Activated T-helper 2 cell treated with anti-CD3 and anti-CD28 coated beads, Interferon-gamma antibody, Interleukin-2, Interleukin-4, amounts not matched to agents 10 μg/mL and 5 μg/mL and 100 μg/mL, durations not matched to agents 14 hours and 24 hours and 36 hours (primary cell): ENCODE data around the gene PRAF2. TPM values are rescaled to one million over a fixed set of nuclear protein-coding genes. Genes with fewer than 3 reads are reported as not detected.

Experiments used
- DNase-seq: peaks from one replicate; pipeline ENCODE4 v3.0.0; 2021; ENCODE audit warnings: low spot score
- H3K27ac Mint-ChIP-seq: one replicate; pipeline ENCODE4 v1.8.0; 2021; ENCODE audit warnings: mixed read lengths
- H3K27me3 Mint-ChIP-seq: one replicate; pipeline ENCODE4 v1.8.0; 2021; ENCODE audit warnings: low read depth, mixed read lengths
- H3K36me3 Mint-ChIP-seq: one replicate; pipeline ENCODE4 v1.8.0; 2021; ENCODE audit warnings: low read depth, mixed read lengths
- H3K4me1 Mint-ChIP-seq: one replicate; pipeline ENCODE4 v1.8.0; 2021; ENCODE audit warnings: low read depth, mixed read lengths
- H3K4me3 Mint-ChIP-seq: one replicate; pipeline ENCODE4 v1.8.0; 2021; ENCODE audit warnings: low read depth, mild to moderate bottlenecking, moderate library complexity, mixed read lengths
- H3K9me3 Mint-ChIP-seq: one replicate; pipeline ENCODE4 v1.8.0; 2021; ENCODE audit warnings: mixed read lengths
- intact Hi-C: fragments of 100-400 bp; cut with micrococcal nuclease; formaldehyde crosslinking; loops from one replicate; pipeline ENCODE4 v1.15.1; 2023
- total RNA-seq: library from RNA; stranded (reverse); gene quantifications from 2 replicates; pipeline ENCODE4 v1.2.3, GENCODE V29; 2022

The PRAF2 gene
- total RNA-seq, 1 donor from 2014 or later: 14.2 TPM

DNA sequence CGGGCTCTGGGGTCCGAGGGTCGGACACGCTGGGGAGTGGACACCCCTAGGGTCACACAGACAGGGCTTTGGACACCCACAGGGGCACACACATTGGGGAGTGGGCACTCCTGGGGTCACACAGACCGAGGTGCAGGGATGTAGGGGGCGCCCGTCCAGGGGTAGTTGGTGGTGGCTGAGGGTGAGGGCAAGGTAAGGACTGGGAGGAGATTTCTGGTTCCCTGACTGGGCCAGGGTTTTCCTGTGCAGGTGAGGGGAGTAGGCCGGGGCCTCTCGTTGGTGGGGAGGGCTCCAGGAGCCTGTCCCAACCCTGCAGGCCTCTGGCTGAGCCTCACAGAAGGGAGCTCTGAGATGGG lies 27.8 kb upstream of the PRAF2 start:
- intact Hi-C loops: loop anchor here (10.0 kb wide), 1 partner anchor 63 kb away; the partner anchor contains the start of gene MAGIX
- Mint-ChIP-seq H3K27ac (peak overlapping the region; percentile 84), H3K9me3 (no peaks in the 10 kb centered on the region), H3K4me1 (peaks cover 4% of the 10 kb centered on the region), H3K27me3 (no peaks in the 10 kb centered on the region), H3K4me3 (peak overlapping the region; percentile 89), H3K36me3 (peaks cover 2% of the 10 kb centered on the region)
- no peak for DNase-seq

DNA sequence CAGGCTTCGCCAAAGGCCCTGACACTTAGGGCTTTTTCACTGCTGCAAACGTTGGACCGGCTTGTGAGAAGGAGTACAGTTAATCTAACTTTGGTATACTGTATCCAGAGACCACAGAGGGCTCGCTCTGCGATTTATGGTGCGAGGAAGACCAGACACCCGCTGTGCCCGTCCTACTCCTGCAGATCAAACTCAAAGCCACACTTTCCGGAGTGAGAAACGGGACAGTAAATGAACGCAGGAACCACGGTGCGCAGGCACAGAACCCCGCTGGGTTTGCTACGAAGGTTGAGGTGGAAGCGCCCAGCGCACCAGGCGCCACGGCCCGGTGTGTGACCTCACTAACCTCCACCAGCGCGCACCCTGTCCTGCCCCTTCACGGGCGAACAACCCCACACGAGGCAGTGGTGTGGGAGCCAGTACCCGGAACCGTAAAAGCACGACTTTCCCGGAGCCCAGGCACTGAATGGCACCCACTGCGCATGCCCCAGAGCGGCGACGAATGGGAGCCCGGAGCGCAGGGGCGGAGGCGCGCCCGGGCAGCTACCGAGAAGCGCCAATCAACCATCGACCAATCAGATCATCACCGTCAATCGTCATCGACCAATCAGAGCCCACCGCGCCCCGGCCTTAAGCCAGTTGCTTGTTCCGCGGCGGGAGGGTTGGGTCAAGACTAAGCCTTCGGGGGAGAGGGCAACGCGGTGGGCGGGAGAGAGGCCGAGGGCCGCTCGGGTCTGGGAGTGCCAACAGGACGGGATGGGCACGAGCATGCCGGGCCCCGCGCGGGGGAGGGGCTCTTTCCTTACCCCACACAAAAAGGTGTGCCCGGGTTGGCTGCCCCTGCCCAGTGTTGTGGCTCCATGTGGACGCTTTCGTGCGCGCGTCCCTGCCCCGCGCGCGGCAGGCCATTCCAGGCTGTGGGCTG lies 27.2 kb upstream of the PRAF2 start:
- Mint-ChIP-seq H3K4me1 (peaks cover 4% of the 10 kb centered on the region), H3K36me3 (no peaks in the 10 kb centered on the region), H3K27me3 (no peaks in the 10 kb centered on the region), H3K27ac (peak overlapping the region; percentile 84), H3K4me3 (peak overlapping the region; percentile 89), H3K9me3 (no peaks in the 10 kb centered on the region)
- DNase-seq: peak; percentile 87
- intact Hi-C loops: loop anchor here (10.0 kb wide), 1 partner anchor 64 kb away; the partner anchor contains the start of gene MAGIX

DNA sequence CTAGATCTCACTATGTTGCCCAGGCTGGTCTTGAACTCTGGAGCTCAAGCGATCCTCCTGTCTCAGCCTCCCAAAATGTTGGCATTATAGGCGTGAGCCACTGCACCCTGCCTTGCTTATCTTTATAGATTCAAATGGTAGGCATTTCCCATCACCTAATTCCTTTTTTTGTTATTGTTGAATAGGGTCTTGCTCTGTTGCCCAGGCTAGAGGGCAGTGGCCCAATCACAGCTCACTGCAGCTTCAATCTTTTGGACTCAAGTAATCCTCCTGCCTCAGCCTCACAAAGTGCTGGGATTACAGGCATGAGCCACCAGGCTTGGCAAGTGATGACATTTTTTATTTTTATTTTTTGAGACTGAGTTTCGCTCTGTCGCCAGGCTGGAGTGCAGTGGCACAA lies 22.6 kb upstream of the PRAF2 start:
- no peak for DNase-seq
- intact Hi-C loops: no loop called here
- Mint-ChIP-seq H3K27me3 (no peaks in the 10 kb centered on the region), H3K27ac (no peak overlapping the region), H3K4me3 (no peak overlapping the region), H3K36me3 (no peaks in the 10 kb centered on the region), H3K9me3 (no peaks in the 10 kb centered on the region), H3K4me1 (peaks cover under 1% of the 10 kb centered on the region)

DNA sequence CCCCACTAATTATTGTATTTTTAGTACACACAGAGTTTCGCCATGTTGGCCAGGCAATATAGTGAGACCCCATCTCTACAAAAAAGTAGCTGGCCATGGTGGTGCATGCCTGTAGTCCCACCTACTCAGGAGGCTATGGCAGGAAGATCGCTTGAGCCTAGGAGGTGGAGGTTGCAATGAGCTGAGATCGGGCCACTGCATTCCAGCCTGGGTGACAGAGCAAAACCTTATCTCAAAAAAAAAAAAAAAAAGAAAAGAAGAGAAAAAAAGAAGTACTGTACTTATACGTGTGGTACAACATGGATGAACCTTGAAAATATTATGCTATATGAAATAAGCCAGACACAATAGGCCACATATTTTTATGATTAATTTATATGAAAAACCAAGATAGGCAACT lies 15.8 kb upstream of the PRAF2 start:
- no peak for DNase-seq
- no peak overlapping the region for H3K27ac Mint-ChIP-seq
- H3K27me3 Mint-ChIP-seq: no peaks in the 10 kb centered on the region
- H3K4me3 Mint-ChIP-seq: no peak overlapping the region
- H3K36me3 Mint-ChIP-seq: no peaks in the 10 kb centered on the region
- intact Hi-C loops: no loop called here
- H3K4me1 Mint-ChIP-seq: no peaks in the 10 kb centered on the region
- no peaks in the 10 kb centered on the region for H3K9me3 Mint-ChIP-seq

DNA sequence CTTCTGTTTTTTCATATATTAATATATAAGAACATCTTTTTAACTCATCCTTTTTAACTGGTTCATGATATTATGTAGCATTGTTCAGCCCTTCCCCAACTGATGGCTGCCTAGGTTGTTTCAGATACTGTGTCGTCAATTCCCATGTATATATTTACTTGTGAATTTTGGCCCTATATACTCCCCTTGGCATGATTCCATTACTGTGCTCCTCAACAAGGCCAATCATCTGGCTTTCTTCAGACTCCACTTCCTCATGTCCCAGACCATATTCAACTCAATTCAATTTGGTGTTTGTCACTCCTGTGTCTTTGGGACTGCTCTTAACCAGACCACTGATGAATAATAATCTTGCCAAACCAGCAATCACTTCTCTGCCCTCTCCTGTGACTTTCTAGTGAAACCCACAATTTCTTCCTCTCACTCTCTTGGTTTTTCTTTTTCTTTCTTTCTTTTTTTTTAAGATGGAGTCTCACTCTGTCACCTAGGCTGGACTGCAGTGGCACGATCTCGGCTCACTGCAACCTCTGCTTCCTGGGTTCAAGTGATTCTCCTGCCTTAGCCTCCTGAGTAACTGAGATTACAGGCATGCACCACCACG lies 8.6 kb upstream of the PRAF2 start:
- peaks cover 17% of the 10 kb centered on the region for H3K4me1 Mint-ChIP-seq
- no peaks in the 10 kb centered on the region for H3K27me3 Mint-ChIP-seq
- H3K27ac Mint-ChIP-seq: peak overlapping the region; percentile 17
- intact Hi-C loops: no loop called here
- peaks cover 8% of the 10 kb centered on the region for H3K36me3 Mint-ChIP-seq
- H3K4me3 Mint-ChIP-seq: peak overlapping the region; percentile 26
- no peaks in the 10 kb centered on the region for H3K9me3 Mint-ChIP-seq
- no peak for DNase-seq

DNA sequence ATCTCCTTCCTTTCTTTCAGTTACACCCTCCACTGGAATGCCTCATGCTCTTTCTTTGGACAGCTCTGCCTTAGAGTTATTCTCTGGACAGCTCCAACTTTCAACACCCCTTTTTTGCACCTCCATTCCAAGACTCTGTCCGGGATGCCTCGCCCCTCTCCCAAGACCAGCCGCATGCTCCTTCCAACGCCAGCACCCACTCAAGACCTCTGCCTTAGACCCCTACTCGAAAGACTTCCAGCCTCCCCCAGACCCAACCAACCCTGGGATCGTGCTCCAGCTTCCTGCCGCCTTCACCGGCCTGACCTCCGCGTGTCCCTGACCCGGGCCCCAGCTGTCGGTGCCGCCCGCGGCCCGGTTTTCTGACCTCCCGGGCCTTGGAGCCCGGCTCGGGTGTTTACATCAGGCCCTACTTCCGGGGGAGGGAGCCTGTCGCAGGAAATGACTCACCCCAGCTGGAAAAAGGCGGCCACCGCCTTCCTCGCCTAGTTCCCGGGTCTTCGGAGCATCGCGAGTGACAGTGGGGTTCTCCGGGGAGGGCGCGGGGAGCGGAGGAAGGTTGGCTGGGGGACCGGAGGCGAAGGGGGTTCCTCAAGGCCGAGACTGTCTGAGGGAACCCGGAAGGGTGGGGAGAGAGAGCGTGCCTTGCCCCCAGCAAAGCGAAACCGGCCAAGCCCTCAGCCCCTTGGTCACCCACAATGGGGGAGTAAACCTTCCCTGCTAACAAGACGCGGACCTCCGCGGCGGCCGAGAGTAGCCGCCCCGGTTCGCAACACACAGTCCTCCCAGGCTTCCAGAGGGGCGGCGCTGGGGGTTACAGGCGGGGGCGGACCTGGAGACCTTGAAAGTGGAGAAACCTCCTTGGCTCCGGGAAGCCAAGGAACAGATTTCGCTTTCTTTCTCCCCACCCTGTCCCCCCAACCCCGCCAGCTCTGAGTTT lies 6.0 kb upstream of the PRAF2 start, which contains the start of gene WDR45:
Gene WDR45, minus strand, starts transcription at position 399 of the 940 bp plus-strand sequence. CDS start 1,792 bp downstream, outside the sequence.
- peak; percentile 69 for DNase-seq
- peaks cover 17% of the 10 kb centered on the region for H3K4me1 Mint-ChIP-seq
- H3K9me3 Mint-ChIP-seq: no peaks in the 10 kb centered on the region
- peaks cover 12% of the 10 kb centered on the region for H3K36me3 Mint-ChIP-seq
- H3K4me3 Mint-ChIP-seq: peak within 1 kb of the TSS; percentile 96
- intact Hi-C loops: no loop called here
- H3K27ac Mint-ChIP-seq: peak within 1 kb of the TSS; percentile 98
- no peaks in the 10 kb centered on the region for H3K27me3 Mint-ChIP-seq

DNA sequence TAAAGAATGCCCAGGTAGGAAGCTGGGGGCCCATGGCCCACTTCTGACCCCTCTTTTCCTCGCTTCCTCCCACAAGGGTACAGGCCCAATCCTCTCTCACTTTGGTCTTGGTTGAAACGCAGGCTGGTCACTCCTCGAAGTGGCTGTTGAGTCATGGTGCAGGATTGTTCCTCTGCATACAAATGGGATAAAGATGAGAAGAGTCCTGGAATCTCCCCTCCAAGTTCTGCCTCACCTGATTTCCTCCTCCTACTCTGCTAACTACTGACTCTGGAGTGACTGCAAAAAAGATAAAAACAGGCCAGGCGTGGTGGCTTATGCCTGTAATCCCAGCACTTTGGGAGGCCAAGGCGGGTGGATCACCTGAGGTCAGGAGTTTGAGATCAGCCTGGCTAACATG lies 4.1 kb upstream of the PRAF2 start:
- intact Hi-C loops: no loop called here
- Mint-ChIP-seq H3K9me3 (peaks cover 3% of the 10 kb centered on the region), H3K27me3 (no peaks in the 10 kb centered on the region), H3K4me1 (peaks cover 24% of the 10 kb centered on the region), H3K27ac (no peak overlapping the region), H3K36me3 (peaks cover 28% of the 10 kb centered on the region), H3K4me3 (no peak overlapping the region)
- DNase-seq: no peak

DNA sequence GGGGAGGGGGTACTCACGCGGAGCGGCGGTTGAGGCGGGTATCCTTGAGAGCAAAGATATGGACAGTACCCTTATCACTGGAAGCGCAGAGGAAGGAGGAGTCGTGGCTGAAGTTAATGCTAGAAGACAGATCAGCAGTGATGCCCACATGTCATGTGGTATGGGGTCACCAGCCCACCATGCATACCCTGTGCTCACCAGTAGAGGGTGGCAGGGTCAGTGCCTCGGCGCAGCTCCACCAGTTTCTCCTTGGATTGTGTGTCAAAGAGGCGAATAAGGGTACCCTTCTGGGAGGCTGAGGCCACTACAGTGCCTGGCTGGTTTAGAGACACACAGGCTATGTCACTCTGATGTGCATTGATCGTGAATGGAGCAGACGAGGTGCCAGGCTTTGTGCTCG lies 1.5 kb upstream of the PRAF2 start:
- peaks cover 4% of the 10 kb centered on the region for H3K9me3 Mint-ChIP-seq
- H3K27ac Mint-ChIP-seq: no peak overlapping the region
- H3K4me1 Mint-ChIP-seq: peaks cover 25% of the 10 kb centered on the region
- no peak overlapping the region for H3K4me3 Mint-ChIP-seq
- no peaks in the 10 kb centered on the region for H3K27me3 Mint-ChIP-seq
- intact Hi-C loops: loop anchor here (2.0 kb wide), 1 partner anchor 73 kb away; the partner anchor contains the start of gene GRIPAP1
- DNase-seq: no peak
- H3K36me3 Mint-ChIP-seq: peaks cover 40% of the 10 kb centered on the region

DNA sequence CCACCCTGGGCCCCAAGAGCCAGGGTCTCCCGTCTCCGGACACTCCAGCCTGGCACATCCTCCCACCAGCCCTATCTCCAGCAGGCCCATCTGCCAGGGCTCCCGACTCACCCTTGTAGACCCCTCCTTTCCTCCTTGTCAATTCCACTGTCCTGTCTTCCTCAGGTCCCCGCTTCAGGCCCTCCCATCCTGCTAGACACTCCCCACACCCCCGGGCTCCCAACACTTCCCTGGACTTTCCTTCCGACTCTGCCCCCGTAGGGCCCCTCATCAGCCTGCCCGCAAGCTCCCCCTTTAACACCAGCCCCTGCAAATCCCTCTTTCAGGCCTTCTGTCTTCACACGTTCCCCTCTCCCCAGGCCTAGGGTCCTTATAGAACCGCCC lies 1.1 kb downstream of the PRAF2 start:
- Mint-ChIP-seq H3K27ac (peak overlapping the region; percentile 70), H3K27me3 (no peaks in the 10 kb centered on the region), H3K9me3 (peaks cover 4% of the 10 kb centered on the region), H3K4me1 (peaks cover 15% of the 10 kb centered on the region), H3K36me3 (peaks cover 32% of the 10 kb centered on the region), H3K4me3 (peak overlapping the region; percentile 78)
- no peak for DNase-seq
- intact Hi-C loops: no loop called here

DNA sequence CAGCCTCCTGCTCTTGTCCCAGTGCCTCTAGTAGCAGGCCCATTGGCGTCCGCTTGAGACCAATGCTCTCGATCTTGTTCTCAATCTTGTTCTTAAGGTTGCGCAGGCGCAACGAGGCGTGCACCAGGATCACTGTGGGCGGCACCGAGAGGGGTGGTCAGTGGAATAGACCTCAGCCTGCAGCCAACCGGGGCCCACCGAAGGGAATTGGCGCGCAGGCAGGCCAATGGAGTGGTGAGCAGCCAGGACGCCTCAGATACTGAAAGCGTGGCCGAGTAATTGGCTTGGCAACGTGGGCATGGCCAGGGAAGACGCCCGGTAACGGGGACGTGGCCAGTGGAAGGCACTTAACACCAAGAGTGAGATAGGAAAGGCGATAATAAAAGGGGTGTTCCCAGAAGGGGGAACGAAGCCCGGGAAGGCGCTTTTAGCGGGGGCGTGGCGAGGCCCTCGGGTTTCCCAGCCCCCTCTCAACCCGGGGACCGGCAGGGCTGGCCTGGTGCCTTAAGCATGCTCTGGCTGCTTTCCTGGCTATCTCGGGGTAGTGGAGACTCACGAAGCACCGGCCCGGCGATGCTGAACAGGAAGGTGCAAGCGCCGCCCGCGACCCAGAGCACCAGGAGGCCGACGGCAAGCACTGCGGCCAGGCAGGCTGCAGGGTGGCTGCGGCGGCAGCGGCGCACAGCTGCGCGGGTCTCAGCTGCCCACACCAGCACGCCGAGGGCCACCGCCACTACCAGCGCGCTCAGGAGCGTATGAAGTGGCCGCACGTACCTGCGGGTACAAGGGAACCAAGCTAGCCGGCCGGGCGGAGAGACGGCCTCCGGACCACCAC lies 1.7 kb downstream of the PRAF2 start:
- H3K4me3 Mint-ChIP-seq: peak overlapping the region; percentile 58
- intact Hi-C loops: no loop called here
- no peak overlapping the region for H3K27ac Mint-ChIP-seq

DNA sequence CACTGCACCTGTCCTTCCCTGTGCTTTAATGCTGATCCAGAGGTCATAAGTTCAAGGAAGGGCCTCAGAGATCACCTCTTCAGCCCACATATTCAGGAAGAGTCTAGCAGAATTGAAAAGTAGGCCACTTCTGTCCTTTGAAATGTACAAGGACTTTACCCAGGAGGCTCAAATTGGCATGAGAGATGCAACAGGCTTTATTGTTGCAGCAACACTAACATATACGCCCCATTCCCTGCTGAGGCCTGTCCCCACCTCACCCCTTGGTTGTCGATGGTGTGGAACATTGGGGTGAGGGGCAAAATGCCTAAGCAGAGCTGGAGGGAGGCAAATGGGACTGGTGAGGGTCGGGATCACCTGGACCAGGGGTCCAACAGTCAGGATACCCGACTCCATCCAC lies 2.8 kb downstream of the PRAF2 start:
- peaks cover 15% of the 10 kb centered on the region for H3K4me1 Mint-ChIP-seq
- DNase-seq: no peak
- H3K36me3 Mint-ChIP-seq: peaks cover 32% of the 10 kb centered on the region
- peak overlapping the region; percentile 21 for H3K4me3 Mint-ChIP-seq
- intact Hi-C loops: no loop called here
- peaks cover 4% of the 10 kb centered on the region for H3K9me3 Mint-ChIP-seq
- H3K27me3 Mint-ChIP-seq: no peaks in the 10 kb centered on the region
- no peak overlapping the region for H3K27ac Mint-ChIP-seq

More for the DNA sequence above, 1.7 kb downstream of the PRAF2 start:
- no peaks in the 10 kb centered on the region for H3K27me3 Mint-ChIP-seq
- peaks cover 32% of the 10 kb centered on the region for H3K36me3 Mint-ChIP-seq
- no peak for DNase-seq
- H3K4me1 Mint-ChIP-seq: peaks cover 15% of the 10 kb centered on the region
- peaks cover 4% of the 10 kb centered on the region for H3K9me3 Mint-ChIP-seq

DNA sequence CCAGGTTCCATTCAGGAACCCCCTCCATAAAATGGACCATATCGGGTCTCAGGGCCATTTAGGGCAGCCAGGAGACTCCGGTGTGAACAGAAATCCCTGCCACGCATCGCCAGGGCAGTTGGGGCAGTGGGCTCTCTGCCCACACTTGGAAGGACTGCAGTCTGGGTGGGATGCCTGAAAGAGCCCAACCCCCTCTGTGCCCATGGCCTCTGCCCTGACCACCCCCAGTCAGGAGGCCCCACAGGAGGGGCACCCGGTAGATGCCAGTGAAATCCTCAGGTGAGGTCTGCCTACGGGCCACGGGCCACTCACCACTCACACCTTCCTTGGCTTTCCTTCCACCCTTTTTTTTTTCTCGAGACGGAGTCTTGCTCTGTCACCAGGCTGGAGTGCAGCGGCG lies 4.8 kb downstream of the PRAF2 start:
- H3K4me1 Mint-ChIP-seq: peaks cover 12% of the 10 kb centered on the region
- H3K4me3 Mint-ChIP-seq: no peak overlapping the region
- peaks cover 4% of the 10 kb centered on the region for H3K9me3 Mint-ChIP-seq
- H3K36me3 Mint-ChIP-seq: peaks cover 20% of the 10 kb centered on the region
- no peak overlapping the region for H3K27ac Mint-ChIP-seq
- DNase-seq: no peak
- intact Hi-C loops: no loop called here
- H3K27me3 Mint-ChIP-seq: no peaks in the 10 kb centered on the region
